GM19438 (cell line): ENCODE results near the gene SHF.
"Not testable (repeated sequence)": the region's sequence is repeated elsewhere in the genome, so short reads cannot be mapped to it uniquely, and the experiment has no call there.

Experiments
- ATAC-seq: cut with Tn5 transposase; IDR thresholded peaks from one replicate; pipeline ENCODE4 v1.9.1; 2021; ENCODE audit warnings: low read depth; ENCODE audit not compliant: unreplicated experiment

SHF gene, protein sequence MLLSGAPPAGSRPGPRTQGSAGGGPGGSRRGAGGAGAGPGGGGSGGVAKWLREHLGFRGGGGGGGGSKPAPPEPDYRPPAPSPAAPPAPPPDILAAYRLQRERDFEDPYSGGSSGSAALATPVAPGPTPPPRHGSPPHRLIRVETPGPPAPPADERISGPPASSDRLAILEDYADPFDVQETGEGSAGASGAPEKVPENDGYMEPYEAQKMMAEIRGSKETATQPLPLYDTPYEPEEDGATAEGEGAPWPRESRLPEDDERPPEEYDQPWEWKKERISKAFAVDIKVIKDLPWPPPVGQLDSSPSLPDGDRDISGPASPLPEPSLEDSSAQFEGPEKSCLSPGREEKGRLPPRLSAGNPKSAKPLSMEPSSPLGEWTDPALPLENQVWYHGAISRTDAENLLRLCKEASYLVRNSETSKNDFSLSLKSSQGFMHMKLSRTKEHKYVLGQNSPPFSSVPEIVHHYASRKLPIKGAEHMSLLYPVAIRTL

GRCh38 chr15:45187894-45188830 lies at the start of gene SHF:
Gene SHF, minus strand, starts transcription at chr15:45187966. Its CDS starts 15 bp downstream, at chr15:45187951.
- peak; percentile 53 for ATAC-seq

GRCh38 chr15:45236806-45237205 lies 49.0 kb upstream of the SHF start:
- not testable (repeated sequence) for ATAC-seq

GRCh38 chr15:45234562-45235235 lies 46.9 kb upstream of the SHF start:
- ATAC-seq: no peak

DNA sequence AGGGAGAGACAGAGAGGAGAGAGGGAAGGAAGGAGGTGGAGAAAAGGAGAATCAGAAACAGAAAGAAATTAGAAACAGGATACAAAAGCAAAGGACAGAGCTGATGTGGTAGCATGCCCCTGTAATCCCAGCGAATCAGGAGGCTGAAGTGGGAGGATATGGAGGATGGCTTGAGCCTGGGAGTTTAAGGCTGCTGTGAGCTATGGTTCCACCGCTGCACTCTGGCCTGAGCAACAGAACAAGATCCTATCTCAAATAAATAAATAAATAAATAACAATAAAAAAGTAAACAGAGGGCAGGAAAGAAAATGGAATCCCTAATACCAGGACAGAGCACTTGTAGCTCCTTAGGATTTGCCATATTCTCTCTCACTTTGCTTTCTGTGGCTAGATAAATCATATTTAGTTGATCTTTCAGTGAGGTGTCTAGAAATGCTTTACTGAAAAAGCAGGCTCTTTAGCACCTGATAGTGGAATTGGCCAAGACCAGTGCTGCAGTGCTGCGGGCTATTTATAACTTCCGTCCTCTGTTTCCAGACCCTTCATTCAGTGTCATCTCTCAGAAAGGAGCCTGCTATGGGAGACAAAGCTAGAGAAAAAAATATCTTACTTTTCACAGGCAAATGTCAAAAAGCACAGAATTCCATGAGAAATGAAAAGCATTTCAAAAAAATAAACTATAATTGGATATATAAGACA lies 44.2 kb upstream of the SHF start:
- no peak for ATAC-seq

DNA sequence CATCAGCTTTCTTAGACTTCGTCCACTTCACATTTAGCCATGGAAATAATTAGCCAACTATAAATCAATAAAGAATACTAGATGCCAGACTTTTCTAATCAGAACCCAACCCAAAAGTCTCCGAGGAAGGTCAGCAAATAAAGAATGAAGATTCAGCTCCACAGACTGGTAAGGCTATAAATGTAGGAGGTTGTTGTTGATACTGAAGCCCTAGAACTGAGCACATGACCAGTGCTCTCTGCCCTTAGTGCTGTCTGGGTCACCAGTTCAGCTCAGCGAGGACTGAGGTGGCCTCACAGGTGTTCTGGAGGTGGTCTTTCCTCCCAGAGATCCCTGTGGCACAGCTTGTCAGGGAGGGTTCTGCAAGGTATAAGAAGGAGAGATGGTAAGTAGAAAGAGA lies 43.4 kb upstream of the SHF start:
- no peak for ATAC-seq

DNA sequence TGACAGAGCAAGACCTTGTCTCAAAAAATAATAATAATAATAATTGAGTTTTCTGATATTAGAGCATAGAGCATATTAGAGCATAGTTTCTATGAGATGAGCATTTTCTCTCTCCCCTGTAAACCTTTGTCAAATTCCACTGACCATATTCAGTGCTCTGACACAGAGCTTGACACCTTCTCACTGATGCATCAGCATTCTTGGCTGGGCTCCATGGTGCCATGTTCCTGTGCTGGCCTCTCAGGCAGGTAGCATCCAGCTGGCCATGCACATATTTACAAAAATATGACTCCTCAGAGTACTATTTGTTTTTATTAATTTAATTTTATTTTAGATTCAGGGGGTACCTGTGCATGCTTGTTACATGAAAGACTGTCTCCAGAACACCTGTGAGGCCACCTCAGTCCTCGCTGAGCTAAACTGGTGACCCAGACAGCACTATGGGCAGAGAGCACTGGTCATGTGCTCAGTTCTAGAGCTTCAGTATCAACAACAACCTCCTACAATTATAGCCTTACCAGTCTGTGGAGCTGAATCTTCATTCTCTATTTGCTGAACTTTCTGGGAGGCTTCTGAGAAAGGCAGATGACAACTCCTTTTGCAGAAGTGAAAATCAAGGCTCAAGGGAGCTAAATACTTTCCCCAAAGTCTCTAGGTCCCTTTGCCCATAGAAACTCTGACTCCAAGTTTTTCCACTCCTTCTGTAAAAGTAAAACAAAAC lies 42.6 kb upstream of the SHF start:
- no peak for ATAC-seq

GRCh38 chr15:45228931-45229330 lies 41.2 kb upstream of the SHF start:
- no peak for ATAC-seq

DNA sequence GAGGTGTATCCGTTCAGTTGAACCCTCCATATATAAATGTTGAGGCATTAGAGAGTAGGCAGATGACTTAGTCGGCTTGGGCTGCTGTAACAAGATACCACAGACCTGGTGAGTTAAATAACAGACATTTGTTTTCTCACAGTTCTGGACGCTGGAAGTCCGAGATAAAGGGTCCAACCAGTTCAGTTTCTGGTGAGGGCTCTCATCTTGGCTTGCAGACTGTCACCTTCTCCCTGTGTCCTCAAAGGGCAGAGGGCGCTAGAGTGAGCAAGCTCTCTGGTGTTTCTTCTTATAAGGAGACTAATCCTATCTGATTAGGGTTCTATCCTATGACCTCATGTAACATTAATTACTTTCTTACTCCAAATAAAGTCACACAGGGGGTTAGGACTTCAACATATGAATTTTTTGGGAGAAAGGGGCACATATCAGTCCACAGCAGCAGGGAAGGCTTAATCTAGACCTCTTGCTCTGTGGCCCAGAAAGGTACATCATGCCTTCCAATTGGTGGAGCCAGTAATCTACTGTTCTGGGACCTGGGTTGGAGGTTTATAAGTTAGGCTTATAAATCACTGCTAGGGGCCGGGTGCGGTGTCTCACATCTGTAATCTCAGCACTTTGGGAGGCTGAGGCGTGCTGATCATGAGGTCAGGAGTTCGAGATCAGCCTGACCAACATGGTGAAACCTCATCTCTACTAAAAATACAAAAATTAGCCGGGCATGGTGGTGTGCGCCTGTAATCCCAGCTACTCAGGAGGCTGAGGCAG lies 37.9 kb upstream of the SHF start:
- ATAC-seq: no peak

DNA sequence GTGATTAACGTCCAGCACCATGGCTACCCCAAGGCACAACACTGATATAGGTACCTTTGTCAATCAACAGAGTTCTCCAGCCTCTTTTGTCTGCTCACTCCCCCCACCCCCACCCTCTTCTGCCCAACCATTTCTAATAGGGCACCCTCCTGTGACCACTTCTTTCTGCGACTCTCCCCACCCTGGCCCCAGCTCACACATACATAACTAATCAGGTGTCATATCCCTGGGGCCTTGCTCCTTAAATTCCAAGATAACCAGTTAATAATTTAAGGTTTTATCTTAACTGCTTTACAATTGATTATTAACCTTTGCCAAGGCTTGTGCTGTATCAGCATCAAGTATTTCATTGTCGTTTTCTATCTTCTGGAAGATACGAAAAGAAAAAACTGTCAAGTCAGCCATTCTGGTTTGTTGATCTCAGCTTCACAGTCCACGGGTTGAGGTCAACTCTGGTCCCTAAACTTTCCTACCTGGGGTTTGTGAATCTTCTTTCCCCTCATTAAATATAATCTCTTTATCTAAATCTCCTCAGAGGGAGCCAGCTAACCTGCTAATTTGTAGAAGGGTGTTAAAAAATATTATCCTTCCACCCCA lies 37.0 kb upstream of the SHF start:
- no peak for ATAC-seq

DNA sequence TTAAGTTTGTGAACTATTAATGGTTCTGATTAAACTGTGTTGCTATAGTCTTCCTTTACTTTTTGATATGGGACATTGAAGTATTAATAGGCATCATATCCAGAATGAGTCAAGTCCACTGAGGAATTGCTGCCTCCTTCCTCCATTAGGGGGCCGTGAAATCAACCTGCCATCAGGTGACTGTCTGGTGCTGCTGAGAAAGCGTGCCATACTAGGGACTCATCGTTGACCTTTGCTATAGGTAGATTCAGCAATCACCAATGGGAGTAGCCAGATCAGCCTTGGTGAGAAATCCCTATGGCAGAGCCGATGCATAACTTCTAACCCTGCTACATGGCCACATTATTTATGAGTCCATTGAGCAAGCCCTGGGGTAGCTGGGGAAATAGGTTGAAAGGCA lies 34.2 kb upstream of the SHF start:
- no peak for ATAC-seq

- no peak for ATAC-seq
These were observed 33.4 kb upstream of the SHF start for GRCh38 chr15:45221053-45221599.

GRCh38 chr15:45212493-45212892 lies 24.7 kb upstream of the SHF start:
- no peak for ATAC-seq

- no peak for ATAC-seq
These were observed 17.4 kb upstream of the SHF start for GRCh38 chr15:45205192-45205591.

- no peak for ATAC-seq
These were observed 15.4 kb upstream of the SHF start for GRCh38 chr15:45203182-45203581.

GRCh38 chr15:45201869-45202268 lies 14.1 kb upstream of the SHF start:
- no peak for ATAC-seq

DNA sequence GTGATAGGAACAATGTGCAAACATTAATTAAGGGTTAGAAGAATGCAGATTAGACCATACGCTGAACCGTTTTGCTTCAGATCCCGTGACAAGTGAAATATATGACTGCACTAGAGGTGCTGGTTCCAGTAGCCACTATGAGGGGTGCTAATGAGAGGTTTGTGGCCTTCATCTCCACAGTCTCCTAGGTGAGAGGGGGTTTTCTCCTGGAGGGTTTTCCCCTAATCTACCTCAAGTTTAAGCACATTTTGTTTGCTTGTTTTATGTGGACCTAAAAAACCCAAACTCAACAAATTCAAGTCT lies 13.7 kb upstream of the SHF start:
- no peak for ATAC-seq

GRCh38 chr15:45200799-45201556 lies 13.2 kb upstream of the SHF start:
- peak; percentile 14 for ATAC-seq
